Ovary (tissue), 9 donors: ENCODE measurements around the gene ANKRD65. TPM values are rescaled to one million over a fixed set of nuclear protein-coding genes. Genes with fewer than 3 reads are reported as not detected.
"Not testable (repeated sequence)": the region's sequence is repeated elsewhere in the genome, so short reads cannot be mapped to it uniquely, and the experiment has no call there.

Experiments
- DNase-seq, 5 donors: peaks; one replicate each; pipeline ENCODE4 v3.0.0-alpha.2; 2019 to 2020
- H3K27ac ChIP-seq, 2 donors: fragments of 200-600 bp; one replicate each; pipeline versions ENCODE4 v1.5.1 to v1.8.0; 2019 to 2022
- H3K27me3 ChIP-seq: fragments of 200-600 bp; one replicate; pipeline ENCODE4 v1.8.0; 2022
- H3K36me3 ChIP-seq: fragments of 200-600 bp; sonication (generic); one replicate; pipeline ENCODE4 v1.5.1; 2019
- H3K4me1 ChIP-seq: one replicate; pipeline ENCODE4 v1.8.1; 2013; ENCODE audit warnings: mild to moderate bottlenecking, moderate library complexity; ENCODE audit not compliant: insufficient read depth
- H3K4me3 ChIP-seq: fragments of 200-600 bp; sonication (generic); one replicate; pipeline ENCODE4 v1.5.1; 2017
- H3K9me3 ChIP-seq, 2 donors: fragments of 200-600 bp in 1 of 2; sonication (generic) in 1 of 2; one replicate each; pipeline versions ENCODE4 v1.5.1 to v1.8.1; 2013 to 2019; ENCODE audit warnings: mild to moderate bottlenecking in 1 of 2, moderate library complexity in 1 of 2
- EP300 ChIP-seq: sonication (generic); formaldehyde crosslinking; IDR thresholded peaks from one replicate; pipeline ENCODE4 v1.6.1; 2017; ENCODE audit warnings: antibody characterized with exemption
- POLR2A ChIP-seq: fragments of 450-650 bp; IDR thresholded peaks from one replicate; pipeline ENCODE4 v1.6.1; 2017; ENCODE audit warnings: antibody characterized with exemption, mild to moderate bottlenecking, moderate library complexity
- WGBS, 3 donors: extraction: QIAGEN DNeasy Blood & Tissue Kit in 1 of 3; methylation state at CpG; one replicate each; pipeline versions ENCODE4 v1.1.5 to v1.1.7; 2013 to 2017; 5-methylcytosine and 5-hydroxymethylcytosine counted together
- intact Hi-C, 4 donors: fragments of 100-400 bp; cut with DNase I; formaldehyde crosslinking; loops; one replicate each; pipeline versions ENCODE4 v1.11.0 to v1.15.1; 2022 to 2023
- polyA plus RNA-seq, 2 donors: library from polyadenylated mRNA; stranded (reverse); fragments of 200-250 nt in 1 of 2; fragments of 350-450 nt in 1 of 2; fragmentation: Illumina TruSeq in 1 of 2; extraction: RNeasy Lipid Tissue Mini Kit (QIAGEN cat#74804) in 1 of 2; gene quantifications; one replicate each; pipeline ENCODE4 v1.2.3, GENCODE V29; 2013 to 2014
- total RNA-seq, 7 donors: library from RNA; depleted of rRNA in 2 of 7; stranded (reverse); fragments of >200 nt in 2 of 7; fragmentation: NEBNext Ultra II Directional in 3 of 7; extraction: Animal tissue kit (Norgen Biotek cat#: 25700) in 3 of 7; gene quantifications; one replicate each; pipeline versions ENCODE4 v1.1.0 to v1.2.4, GENCODE V29; 2016 to 2023
- TF ChIP-seq, protein P1 (sequence below), 3 donors: fragments of 450-650 bp in 2 of 3; fragments of 200-600 bp in 1 of 3; IDR thresholded peaks; one replicate each; pipeline versions ENCODE4 v1.5.1 to v1.8.0; 2016 to 2022; ENCODE audit warnings: antibody characterized with exemption in 3 of 3, mild to moderate bottlenecking in 1 of 3
- donor health status: DM: no; HTN: no; CAD: no; lungs with moderate emphysema.
- donor health status: DM: no; HTN: no; CAD: no.
- donor health status: Bipolar disorder and iron deficiency.
- donor health status: DM: yes; HTN: yes; CAD: no.
- donor health status: DM: no; HTN: no; CAD: no.
- donor health status: DM: yes; HTN: yes; CAD: no.

ANKRD65 gene
- total and polyA plus RNA-seq, 9 donors, result 4.5 to 48.8 (median 13.3) TPM

DNA sequence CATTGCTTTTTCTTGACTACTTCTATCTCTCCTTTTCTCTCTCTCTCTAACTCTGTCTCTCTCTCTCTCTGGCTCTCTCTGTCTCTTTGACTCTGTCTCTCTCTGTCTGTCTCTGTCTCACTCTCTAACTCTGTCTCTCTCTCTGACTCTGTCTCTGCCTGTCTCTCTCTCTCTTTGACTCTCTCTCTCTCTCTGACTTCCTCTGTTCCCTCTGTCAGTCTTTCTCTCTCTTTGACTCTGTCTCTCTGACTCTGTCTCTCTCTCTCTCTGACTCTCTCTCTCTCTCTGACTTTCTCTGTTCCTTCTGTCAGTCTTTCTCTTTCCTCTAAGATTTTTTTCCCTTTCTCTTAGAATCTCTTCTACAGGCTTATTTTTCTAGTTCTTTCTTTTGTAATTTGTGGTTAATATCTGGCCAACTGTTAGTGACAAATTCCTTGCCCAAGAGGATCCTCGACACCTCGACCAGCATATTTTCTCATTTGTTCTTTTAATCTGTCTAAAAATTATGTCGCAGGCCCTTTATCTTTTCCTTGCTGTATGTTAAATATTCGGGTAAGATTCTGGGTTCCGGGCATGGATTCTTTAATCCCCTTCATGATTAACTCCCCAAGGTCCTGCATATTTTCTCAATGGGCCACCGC lies 28.1 kb upstream of the ANKRD65 start, which contains the start of gene ATAD3C:
Gene ATAD3C, plus strand, starts transcription at position 591 of the 641 bp plus-strand sequence. CDS start 995 bp downstream, outside the sequence.
- no peak within 1 kb of the TSS for H3K27ac ChIP-seq
- H3K9me3 ChIP-seq, result no peaks in the 10 kb centered on the region
- 71 to 84% (median 76%) methylated on average over 6 of the region's 6 CpGs for WGBS, 3 donors
- no peaks in the 10 kb centered on the region for H3K27me3 ChIP-seq
- intact Hi-C loops, result no loop called here
- no peaks in the 10 kb centered on the region for H3K4me1 ChIP-seq
- no peak for DNase-seq
- no peak within 1 kb of the TSS for H3K4me3 ChIP-seq
- TF ChIP-seq, protein P1, sequence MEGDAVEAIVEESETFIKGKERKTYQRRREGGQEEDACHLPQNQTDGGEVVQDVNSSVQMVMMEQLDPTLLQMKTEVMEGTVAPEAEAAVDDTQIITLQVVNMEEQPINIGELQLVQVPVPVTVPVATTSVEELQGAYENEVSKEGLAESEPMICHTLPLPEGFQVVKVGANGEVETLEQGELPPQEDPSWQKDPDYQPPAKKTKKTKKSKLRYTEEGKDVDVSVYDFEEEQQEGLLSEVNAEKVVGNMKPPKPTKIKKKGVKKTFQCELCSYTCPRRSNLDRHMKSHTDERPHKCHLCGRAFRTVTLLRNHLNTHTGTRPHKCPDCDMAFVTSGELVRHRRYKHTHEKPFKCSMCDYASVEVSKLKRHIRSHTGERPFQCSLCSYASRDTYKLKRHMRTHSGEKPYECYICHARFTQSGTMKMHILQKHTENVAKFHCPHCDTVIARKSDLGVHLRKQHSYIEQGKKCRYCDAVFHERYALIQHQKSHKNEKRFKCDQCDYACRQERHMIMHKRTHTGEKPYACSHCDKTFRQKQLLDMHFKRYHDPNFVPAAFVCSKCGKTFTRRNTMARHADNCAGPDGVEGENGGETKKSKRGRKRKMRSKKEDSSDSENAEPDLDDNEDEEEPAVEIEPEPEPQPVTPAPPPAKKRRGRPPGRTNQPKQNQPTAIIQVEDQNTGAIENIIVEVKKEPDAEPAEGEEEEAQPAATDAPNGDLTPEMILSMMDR (IDR thresholded peaks at IDR 0.05), result no peak
- no peak for TF ChIP-seq POLR2A
- TF ChIP-seq EP300, result no peak
- H3K36me3 ChIP-seq, result no peaks in the 10 kb centered on the region

DNA sequence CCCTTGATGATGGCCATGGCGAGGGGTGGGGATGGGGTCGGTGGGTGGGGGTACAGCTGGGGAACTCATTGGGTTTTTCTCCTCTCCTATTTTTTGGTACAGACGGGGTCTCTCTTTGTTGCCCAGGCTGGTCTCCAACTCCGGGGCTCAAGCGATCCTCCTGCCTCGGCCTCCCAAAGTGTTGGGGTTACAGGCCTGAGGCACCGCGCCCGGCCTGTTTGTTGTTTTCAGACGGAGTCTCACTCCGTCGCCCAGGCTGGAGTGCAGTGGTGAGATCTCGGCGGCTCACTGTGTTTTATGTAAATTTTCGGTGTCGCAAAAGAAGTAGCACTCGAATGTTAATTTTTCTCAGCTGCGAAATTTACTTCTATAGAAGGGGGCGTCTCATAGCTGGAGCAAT lies 25.6 kb upstream of the ANKRD65 start:
- H3K4me3 ChIP-seq, result not testable (repeated sequence)
- 90 to 92% (median 90%) methylated on average over 19 of the region's 19 CpGs for WGBS, 3 donors

DNA sequence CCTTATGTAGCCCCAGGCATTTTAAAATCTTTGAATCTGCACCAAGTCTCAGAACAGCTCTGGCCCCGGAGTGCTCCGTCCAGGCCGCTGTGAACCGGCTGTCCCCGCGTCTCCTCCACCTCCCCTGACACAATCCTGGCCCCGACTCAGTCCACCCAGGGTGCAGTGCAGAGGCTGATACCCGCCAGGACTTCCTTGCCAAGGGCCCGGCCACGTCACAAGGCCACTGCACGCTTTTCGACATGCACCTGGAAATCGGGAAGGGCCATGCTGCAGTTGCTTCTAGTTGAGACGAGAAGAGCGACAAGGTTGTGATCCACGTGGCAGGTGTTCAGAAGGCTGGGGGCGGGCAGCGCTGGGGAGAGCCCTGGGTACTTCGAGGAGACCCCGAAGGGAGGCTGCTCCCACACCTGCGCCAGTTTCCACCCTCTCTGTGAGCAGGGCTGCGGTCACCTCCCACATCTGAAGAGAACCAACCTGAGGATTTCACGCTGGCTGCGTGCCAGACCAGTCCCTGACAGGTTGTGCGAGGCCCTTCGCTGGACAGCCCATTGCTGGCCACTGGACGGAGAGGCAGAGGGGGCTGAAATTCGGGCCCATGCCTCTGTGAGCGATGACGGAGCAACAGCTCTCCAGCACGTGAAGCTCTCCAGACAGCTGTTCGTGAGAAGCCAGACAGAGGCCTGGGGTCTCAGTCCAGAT lies 21.1 kb upstream of the ANKRD65 start:
- intact Hi-C loops, result loop anchor here in 1 of 4 donors (2.0 kb wide), 1 partner anchor 57 kb away; no protein-coding TSS in a partner anchor
- TF ChIP-seq POLR2A, result no peak
- TF ChIP-seq, protein P1 (IDR thresholded peaks at IDR 0.05), result no peak
- no peak for TF ChIP-seq EP300
- Histone ChIP-seq H3K4me1 (peaks cover 7% of the 10 kb centered on the region), H3K27ac (no peak overlapping the region), H3K9me3 (no peaks in the 10 kb centered on the region), H3K27me3 (no peaks in the 10 kb centered on the region), H3K36me3 (no peaks in the 10 kb centered on the region), H3K4me3 (no peak overlapping the region)
- peak in 2 of 5 donors; percentile 51 to 56 for DNase-seq
- 58 to 64% (median 59%) methylated on average over 32 of the region's 32 CpGs for WGBS, 3 donors

More for the DNA sequence above, 25.6 kb upstream of the ANKRD65 start:
- DNase-seq, H3K9me3 ChIP-seq, intact Hi-C loops, H3K27me3 ChIP-seq, H3K27ac ChIP-seq, H3K36me3 ChIP-seq, H3K4me1 ChIP-seq: not testable (repeated sequence)

DNA sequence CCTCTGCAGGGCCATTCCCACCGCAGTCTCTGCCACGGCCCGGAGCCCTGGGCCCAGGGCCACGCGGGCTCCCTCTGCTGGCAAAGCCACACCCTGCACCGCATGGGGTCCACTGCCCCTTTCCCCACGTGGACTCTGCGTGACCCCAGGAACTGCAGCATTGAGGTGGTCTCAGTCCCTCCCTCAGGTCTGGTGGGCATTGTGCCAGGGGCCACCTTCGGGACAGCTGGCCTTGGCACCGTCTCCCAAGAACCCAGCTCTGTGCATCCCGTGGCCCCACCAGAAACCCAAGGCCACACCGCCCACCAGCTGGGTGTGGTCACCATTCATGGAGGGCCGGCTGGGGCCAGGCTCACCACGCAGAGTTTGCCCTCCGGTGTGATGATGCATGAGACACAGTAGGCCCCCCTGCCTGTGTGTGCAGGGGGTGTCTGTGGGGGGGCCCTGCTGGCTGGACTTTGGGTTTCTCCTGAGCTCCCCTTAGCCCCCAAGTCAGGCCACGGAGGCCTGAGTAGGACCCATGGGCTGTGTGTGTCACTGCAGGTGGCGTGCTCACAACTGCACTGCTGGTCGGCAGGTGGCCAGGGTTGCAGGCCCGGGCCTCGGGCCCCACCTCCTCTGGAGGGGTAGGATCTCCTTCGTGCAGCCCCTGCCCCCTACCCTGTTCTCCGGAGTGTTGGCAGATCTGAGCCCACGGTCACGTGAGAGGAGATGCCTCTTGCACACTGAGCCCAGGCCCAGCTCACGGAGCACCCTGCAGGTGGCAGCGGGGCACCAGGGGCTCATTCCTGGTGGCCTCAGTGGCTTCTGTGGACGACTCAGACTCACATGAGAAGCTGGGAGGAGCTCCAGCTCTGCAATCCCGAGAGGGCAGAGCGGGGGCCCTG lies 20.2 kb upstream of the ANKRD65 start:
- H3K36me3 ChIP-seq, result no peaks in the 10 kb centered on the region
- H3K4me3 ChIP-seq, result no peak overlapping the region
- H3K27me3 ChIP-seq, result no peaks in the 10 kb centered on the region
- TF ChIP-seq POLR2A, result no peak
- TF ChIP-seq, protein P1 (IDR thresholded peaks at IDR 0.05), result peak; percentile 68 to 85 (median 81)
- intact Hi-C loops, result no loop called here
- peak in 4 of 5 donors; percentile 64 to 78 (median 74) for DNase-seq
- no peaks in the 10 kb centered on the region for H3K9me3 ChIP-seq
- H3K27ac ChIP-seq, result no peak overlapping the region
- peaks cover 9% of the 10 kb centered on the region for H3K4me1 ChIP-seq
- WGBS, 3 donors, result 24 to 34% (median 28%) methylated on average over 21 to 29 of the region's 29 CpGs
